Right lung (tissue), 5 donors: ENCODE measurements around the gene PLPPR2. TPM values are rescaled to one million over a fixed set of nuclear protein-coding genes. Genes with fewer than 3 reads are reported as not detected.
"Not testable (repeated sequence)": the region's sequence is repeated elsewhere in the genome, so short reads cannot be mapped to it uniquely, and the experiment has no call there.

Source experiments
- DNase-seq, 2 donors: peaks; one replicate each; pipeline ENCODE4 v3.0.0-alpha.2; 2013
- polyA plus RNA-seq, 5 donors: library from polyadenylated mRNA; unstranded; fragments of 120-200 nt; gene quantifications; one replicate each; pipeline versions ENCODE4 v1.2.1 to v1.2.3, GENCODE V29; 2013; ENCODE audit warnings: inconsistent platforms in 1 of 5, low replicate concordance in 1 of 5; ENCODE audit not compliant: insufficient read length in 5 of 5, insufficient read depth in 1 of 5

The PLPPR2 gene
- polyA plus RNA-seq, 5 donors = 16.2 to 32.3 (median 22.1) TPM

- DNase-seq = no peak
Measured at GRCh38 chr19:11367528-11367927, 12.3 kb downstream of the PLPPR2 start.

- no peak for DNase-seq
Measured at GRCh38 chr19:11370744-11371143, 15.5 kb downstream of the PLPPR2 start.

DNA sequence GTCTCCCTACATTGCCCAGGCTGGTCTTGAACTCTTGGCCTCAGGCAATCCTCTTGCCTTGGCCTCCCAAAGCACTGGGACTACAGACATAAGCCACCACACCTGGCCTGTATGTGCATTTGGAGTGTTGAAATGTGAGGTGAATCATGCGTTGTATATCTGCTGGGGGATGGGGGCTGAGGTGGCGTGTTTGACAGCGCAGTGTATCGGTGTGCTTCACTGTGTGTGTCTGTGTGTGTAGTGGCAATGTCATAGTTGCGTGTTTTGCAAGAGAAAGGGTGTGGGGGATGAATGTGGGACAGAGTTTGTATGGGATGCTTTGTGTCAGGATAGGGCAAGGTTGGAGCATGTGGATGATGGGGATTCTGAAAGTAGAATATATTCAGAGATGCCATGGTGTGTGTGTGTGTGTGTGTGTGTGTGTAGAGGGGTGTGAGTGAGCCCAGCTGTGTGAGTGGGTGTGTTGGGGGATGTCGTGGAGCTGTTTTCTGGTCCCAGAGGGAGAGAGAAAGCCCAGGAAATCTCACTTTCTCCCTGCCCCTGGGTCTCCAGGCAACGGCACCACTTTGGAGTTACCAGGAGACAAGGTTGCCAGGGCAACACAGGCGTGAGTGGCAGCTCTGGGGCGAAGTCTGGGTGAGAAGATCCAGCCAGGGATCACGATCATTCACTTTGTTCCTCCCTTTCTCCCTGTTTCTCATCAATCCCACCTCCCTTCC is 18.1 kb downstream of the PLPPR2 start:
- DNase-seq = peak in 1 of 2 donors; percentile 40

DNA sequence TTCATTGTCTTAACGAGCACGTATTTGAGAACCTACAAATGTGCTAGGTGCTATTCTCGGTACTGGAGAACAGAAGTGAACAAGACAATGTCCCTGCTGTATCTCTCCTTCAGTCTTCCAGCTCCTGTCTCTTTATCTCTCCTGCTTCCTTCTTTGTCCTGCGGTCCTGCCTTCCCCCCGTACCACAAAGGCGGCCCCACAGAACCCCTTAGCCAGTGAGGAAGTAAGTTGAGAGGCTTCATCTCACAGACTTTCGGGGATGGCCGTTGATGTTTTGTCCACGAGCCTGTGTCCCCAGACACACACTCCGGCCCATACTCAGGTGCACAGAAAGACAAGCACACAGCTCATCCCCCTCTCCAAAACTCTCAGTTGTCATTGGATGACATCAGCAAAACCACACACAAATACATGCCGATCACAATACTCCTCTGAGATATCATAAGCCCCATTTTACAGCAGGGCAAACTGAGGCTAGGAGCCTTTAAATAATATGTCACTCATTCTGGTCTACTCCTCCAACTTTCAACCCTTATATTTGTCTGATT is 18.7 kb downstream of the PLPPR2 start:
- DNase-seq = no peak

DNA sequence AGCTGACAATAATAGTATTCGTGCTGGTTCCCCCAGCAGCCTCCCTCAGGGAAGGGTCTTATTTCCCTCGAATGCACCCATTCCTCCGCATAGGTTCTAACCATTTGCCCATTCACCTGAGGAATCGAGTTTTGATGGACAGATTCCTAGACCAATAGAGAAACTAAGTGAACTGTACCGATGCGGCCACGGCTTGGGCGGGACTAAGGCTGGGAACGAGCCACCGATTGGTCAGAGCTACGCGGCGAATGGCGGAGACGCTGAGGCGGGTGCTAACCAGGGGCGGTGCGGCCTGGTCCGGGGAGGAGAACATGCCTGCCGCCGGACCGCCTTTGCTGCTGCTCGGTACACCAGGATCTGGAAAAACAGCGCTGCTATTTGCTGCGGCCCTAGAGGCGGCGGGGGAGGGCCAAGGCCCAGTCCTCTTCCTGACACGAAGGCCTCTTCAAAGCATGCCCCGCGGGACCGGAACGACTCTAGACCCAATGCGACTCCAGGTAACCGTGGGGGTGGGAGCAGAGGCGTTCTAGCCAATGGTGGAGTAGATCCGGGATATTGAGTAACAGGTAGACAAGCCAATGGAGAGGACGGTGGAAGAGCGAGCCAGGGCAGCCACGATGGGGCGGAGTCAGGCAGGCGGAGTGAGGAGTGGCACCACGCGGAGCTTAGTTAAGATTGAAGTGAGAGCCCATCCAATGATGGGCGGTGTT is 19.4 kb downstream of the PLPPR2 start, which contains the start of gene SWSAP1:
Gene SWSAP1, plus strand, starts transcription at position 234 of the 710 bp plus-strand sequence. Its CDS starts 15 bp downstream, at position 249.
- DNase-seq = peak; percentile 98 to 99

GRCh38 chr19:11375143-11375948 is 20.1 kb downstream of the PLPPR2 start:
- DNase-seq = no peak

GRCh38 chr19:11377237-11377636 is 22.0 kb downstream of the PLPPR2 start:
- DNase-seq = no peak

GRCh38 chr19:11377756-11378155 is 22.5 kb downstream of the PLPPR2 start:
- DNase-seq = no peak

DNA sequence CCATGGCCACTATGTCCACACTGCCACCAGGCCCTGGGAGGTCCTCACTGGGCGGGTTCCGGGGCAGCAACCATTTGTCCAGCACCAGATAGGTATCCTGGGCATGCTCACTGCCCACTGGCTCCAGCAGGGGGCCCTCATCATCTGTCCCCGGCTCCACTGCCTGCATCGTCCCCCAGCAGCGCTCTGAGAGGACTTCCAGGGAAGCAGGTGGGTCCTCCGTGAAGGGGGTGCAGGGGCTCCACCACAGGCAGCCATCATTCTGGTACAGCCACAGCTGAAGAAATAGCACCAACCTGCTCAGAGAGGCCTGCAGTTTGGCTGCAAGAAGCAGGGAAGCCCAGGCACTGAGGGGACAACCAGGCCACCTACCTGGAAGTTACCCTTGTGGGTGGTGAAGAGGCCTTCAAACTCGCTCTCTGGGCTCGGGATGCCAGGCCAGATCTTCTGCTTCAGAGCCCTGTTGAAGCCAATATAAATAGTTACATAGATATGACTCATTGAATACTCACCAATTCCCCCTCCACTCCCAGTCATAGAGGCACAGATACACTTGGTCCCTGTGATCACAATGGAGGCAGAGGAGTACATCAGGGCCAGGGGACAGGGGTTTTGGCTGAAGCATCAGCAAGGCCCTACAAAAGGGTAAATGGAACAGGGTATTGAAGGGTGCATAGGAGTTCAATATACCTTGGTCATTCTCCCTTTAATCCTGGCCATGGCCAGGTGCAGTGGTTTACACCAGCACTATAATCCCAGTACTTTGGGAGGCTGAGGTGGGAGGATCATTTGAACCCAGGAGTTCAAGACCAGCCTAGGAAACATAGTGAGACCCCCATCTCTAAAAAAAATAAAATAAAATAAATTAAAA is 23.3 kb downstream of the PLPPR2 start:
- DNase-seq = no peak

GRCh38 chr19:11379269-11379845 is 24.1 kb downstream of the PLPPR2 start:
- DNase-seq = not testable (repeated sequence)

DNA sequence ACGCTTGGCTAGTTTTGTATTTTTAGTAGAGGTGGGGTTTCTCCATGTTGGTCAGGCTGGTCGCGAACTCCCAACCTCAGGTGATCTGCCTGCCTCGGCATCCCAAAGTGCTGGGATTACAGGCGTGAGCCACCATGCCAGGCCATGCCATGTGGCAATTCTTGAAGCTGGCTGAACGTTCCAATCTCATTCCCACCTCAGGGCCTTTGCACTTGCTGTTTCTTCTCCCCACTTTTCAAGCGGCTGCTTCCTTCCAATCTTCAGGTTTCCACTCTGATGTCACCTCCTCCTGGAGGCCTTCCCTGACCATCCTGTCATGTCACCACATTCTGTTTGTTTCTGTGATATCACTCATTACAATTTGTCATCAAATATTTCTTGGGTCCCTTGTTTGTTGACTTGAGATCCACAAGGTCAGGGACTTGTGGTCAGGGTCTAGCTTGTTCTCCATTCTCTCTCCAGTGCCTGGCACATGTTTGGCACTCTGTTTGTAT is 24.7 kb downstream of the PLPPR2 start:
- no peak for DNase-seq

GRCh38 chr19:11380653-11381537 is 25.7 kb downstream of the PLPPR2 start:
- DNase-seq = peak; percentile 93 to 96

DNA sequence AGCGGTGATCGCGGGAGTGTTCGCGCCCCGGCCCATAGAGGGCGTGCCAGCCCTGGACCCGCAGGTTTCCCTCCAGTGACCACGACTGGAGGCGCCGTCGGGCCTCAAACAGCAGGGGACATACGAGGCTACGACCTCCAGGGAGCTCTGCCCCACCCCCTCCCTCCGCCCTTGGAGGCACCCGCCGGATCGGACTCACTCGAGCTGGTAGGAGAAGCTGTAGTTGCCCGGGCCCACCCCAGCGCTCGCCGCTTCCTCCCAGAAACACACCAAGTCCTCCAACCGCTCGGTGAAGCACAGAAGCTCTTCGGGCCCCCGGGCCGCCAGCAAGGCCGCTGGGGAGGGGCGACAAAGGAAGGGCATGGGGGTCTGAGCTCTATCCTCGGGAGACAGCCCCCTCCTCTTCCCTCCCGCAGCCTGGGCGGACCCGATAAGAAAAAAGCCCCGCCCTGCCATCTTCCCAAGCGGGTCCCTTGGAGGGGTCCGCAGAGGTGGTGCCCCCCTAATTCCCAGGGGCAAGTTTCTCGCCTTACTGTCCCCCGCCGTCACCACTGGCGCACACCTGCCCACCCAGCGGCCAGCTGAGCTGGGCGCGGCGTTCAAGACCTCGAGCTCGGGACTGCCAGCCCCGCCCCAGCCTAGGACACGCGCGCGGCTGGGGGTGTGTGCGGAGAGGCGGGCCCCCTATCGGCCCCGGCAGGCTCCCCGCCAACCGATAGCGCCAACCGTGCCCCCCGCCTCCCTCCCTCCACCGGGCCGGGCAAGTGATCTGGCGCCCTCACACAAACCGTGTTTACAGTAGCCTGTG is 27.9 kb downstream of the PLPPR2 start:
- DNase-seq = peak; percentile 17 to 40

DNA sequence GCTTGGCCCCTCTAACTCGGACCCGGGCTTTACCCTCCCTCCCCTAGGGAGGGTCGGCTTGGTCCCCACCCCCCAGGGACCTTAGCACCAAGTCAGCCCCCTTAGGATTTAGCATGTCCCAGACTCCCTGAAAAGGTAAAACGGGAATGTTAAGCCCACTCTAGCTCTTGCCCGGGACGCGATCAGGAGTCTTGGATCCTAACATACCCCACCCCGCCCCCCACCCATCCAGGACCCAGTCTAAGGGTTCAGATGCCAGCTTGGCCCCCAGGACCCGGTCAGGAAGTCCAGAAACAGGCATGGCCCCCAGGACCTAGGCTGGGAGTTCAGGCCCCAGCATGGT is 28.4 kb downstream of the PLPPR2 start:
- DNase-seq = peak in 1 of 2 donors; percentile 25

GRCh38 chr19:11384778-11385129 is 29.5 kb downstream of the PLPPR2 start:
- no peak for DNase-seq

- DNase-seq = peak in 1 of 2 donors; percentile 9
Measured at GRCh38 chr19:11387162-11388034, 32.2 kb downstream of the PLPPR2 start.

DNA sequence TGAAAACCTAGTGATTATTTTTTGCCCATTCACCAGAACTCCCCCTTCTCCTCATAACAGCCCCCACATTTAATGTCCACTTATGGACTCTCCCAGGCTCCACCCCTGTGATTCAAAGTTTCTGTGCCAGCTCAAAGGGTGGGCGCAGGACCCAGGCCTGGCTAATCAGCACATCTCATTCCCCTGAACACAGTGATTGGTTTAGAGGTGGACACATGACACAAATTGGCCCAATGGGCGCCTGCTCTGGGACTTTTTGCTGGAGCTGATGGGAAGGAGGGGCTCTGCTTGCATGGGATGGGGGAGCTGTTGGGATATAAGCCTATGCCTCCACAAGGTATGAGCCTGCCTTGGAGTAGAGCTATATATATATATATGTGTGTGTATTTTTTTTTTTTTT is 35.1 kb downstream of the PLPPR2 start:
- no peak for DNase-seq
